ENCODE data around the gene HIP1. TPM values are rescaled to one million over a fixed set of nuclear protein-coding genes. Genes with fewer than 3 reads are reported as not detected.
A peak's percentile ranks its signal among the peaks of the same experiment; 100 is the strongest.
"Not testable (repeated sequence)": the region's sequence is repeated elsewhere in the genome, so short reads cannot be mapped to it uniquely, and the experiment has no call there.

The HIP1 gene
- total and polyA plus RNA-seq, 9 of the 15 experiments (the other 6 are each of a cell fraction or from before 2014, with no cell fraction given): 2.4 to 13.7 (median 9.5) TPM

GRCh38 chr7:75635036-75635435 is 103.7 kb downstream of the HIP1 start:
- no peak overlapping the region for H3K4me3 ChIP-seq
- peaks cover 22 to 23% of the 10 kb centered on the region in 2 experiments for H3K4me1 ChIP-seq (replicated peaks in 1 of 2; ENCODE audit: control insufficient read depth in 2 of 2, insufficient read depth in 2 of 2, low read length in 2 of 2)
- H4K20me1 ChIP-seq (replicated peaks; ENCODE audit: control insufficient read depth, insufficient read depth, low read length): no peaks in the 10 kb centered on the region
- no peaks in the 10 kb centered on the region for H3K9me3 ChIP-seq (replicated peaks; ENCODE audit: control insufficient read depth, insufficient read depth, low read depth, low read length)
- no peak for TF ChIP-seq PCBP1 (IDR thresholded peaks at IDR 0.05; ENCODE audit: low read depth, low read length, poor library complexity, severe bottlenecking)
- DNase-seq (ENCODE audit: extremely low read depth in 1 of 4, low spot score in 3 of 4) (no peak), FAIRE-seq (no peak), ATAC-seq (no peak)
- in situ Hi-C loops (cut with MboI) (loop anchor here (25.0 kb wide), 1 partner anchor 1002 kb away; the partner anchor contains the start of gene POMZP3), intact Hi-C loops (cut with micrococcal nuclease) (no loop called here)
- H3K9me1 ChIP-seq (ENCODE audit: control insufficient read depth, insufficient read depth, low read length): no peaks in the 10 kb centered on the region
- H3K27me3 ChIP-seq (ENCODE audit: control insufficient read depth in 2 of 2, insufficient read depth in 2 of 2, low read length in 2 of 2): no peaks in the 10 kb centered on the region
- H3K4me2 ChIP-seq (ENCODE audit: insufficient read depth, low read length): no peak overlapping the region
- WGBS (ENCODE audit: insufficient coverage, low coverage, missing lambda C conversion rate): 31% methylated on average over 5 of the region's 5 CpGs
- no peak overlapping the region for H3K27ac ChIP-seq (ENCODE audit: extremely low read depth, low read depth, low read length)
- H3K9ac ChIP-seq (ENCODE audit: insufficient read depth in 1 of 2, low read depth in 2 of 2, low read length in 2 of 2): no peak overlapping the region
- no peaks in the 10 kb centered on the region for H3K79me2 ChIP-seq (ENCODE audit: control insufficient read depth, insufficient read depth, low read length)
- ChIA-PET POLR2A (interaction anchor here (0.9 kb wide), 1 partner anchor 11 kb away, joined by 4 read pairs; no protein-coding TSS in a partner anchor), CTCF (ENCODE audit: low intra/inter-chr PET ratio) (no interaction called here)
- no peak overlapping the region for H2AFZ ChIP-seq (ENCODE audit: low read depth, low read length)
- no peaks in the 10 kb centered on the region for H3K36me3 ChIP-seq (ENCODE audit: control insufficient read depth, insufficient read depth, low read length)
- no TSS peak for BruUV-seq (replicated peaks)

- intact Hi-C loops (cut with micrococcal nuclease); CTCF ChIA-PET (ENCODE audit: low intra/inter-chr PET ratio); H3K9me1 ChIP-seq (ENCODE audit: control insufficient read depth, insufficient read depth, low read length); H3K27ac ChIP-seq (ENCODE audit: extremely low read depth, low read depth, low read length); FAIRE-seq; H2AFZ ChIP-seq (ENCODE audit: low read depth, low read length); H3K9me3 ChIP-seq (replicated peaks; ENCODE audit: control insufficient read depth, insufficient read depth, low read depth, low read length); H3K9ac ChIP-seq (ENCODE audit: insufficient read depth in 1 of 2, low read depth in 2 of 2, low read length in 2 of 2); H3K27me3 ChIP-seq (ENCODE audit: control insufficient read depth in 2 of 2, insufficient read depth in 2 of 2, low read length in 2 of 2); H3K4me2 ChIP-seq (ENCODE audit: insufficient read depth, low read length); H3K79me2 ChIP-seq (ENCODE audit: control insufficient read depth, insufficient read depth, low read length); BruUV-seq (replicated peaks); DNase-seq (ENCODE audit: extremely low read depth in 1 of 4, low spot score in 3 of 4); H3K4me3 ChIP-seq; H3K36me3 ChIP-seq (ENCODE audit: control insufficient read depth, insufficient read depth, low read length); H4K20me1 ChIP-seq (replicated peaks; ENCODE audit: control insufficient read depth, insufficient read depth, low read length); ATAC-seq: not testable (repeated sequence)
- in situ Hi-C loops (cut with MboI): loop anchor here (25.0 kb wide), 1 partner anchor 1005 kb away; the partner anchor contains the start of gene POMZP3
- TF ChIP-seq BCOR (IDR thresholded peaks at IDR 0.05) (peak; percentile 19; the same call in 1 of the 2 replicates), ZNF121 (CRISPR knock-in tag; conservative IDR thresholded peaks at IDR 0.05) (peak; percentile 53; the same call in 1 of the 2 replicates), ZNF146 (CRISPR knock-in tag; IDR thresholded peaks at IDR 0.05; ENCODE audit: unreplicated experiment) (peak; percentile 70)
- H3K4me1 ChIP-seq (replicated peaks in 1 of 2; ENCODE audit: control insufficient read depth in 2 of 2, insufficient read depth in 2 of 2, low read length in 2 of 2): peaks cover 8 to 12% of the 10 kb centered on the region in 2 experiments; a peak in 4 of 5 replicates
- POLR2A ChIA-PET: interaction anchor here (0.6 to 1.5 kb wide), 2 partner anchors 8 to 9 kb away, joined by 3 to 4 read pairs; no protein-coding TSS in a partner anchor
- WGBS (ENCODE audit: insufficient coverage, low coverage, missing lambda C conversion rate): 89% methylated on average over 6 of the region's 6 CpGs
These were observed 106.2 kb downstream of the HIP1 start for GRCh38 chr7:75632587-75632986.
